Activated gamma-delta T cell treated with Interleukin-2 at 50 U/mL for 16 hours (primary cell): ENCODE measurements around the gene SMYD2.

ENCODE experiments used
- DNase-seq: peaks from one replicate; pipeline ENCODE4 v3.0.0-alpha.2; 2020

SMYD2 gene

GRCh38 chr1:214303141-214303930, 22.4 kb downstream of the SMYD2 start:
- DNase-seq, result no peak

GRCh38 chr1:214305164-214305751, 24.3 kb downstream of the SMYD2 start:
- no peak for DNase-seq

DNA sequence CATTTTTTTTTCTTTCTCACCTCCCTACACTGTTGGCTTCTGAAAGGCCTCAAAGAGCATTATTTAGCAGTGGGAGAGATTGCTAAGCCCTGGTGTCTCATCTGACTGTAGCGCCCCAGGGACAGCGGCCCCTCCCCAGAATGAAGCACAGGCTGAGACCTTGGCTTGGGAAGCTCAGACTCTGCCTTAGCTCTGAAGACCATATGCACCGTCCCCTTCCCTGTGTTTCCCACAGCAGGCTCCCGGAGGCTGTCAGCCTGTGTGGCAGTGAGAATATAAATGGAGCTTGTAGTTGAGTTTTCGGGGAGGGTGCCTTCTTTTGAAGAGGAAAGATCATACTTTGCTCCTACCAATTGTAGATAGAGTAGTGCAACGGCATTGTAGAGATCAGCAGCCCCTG, 25.3 kb downstream of the SMYD2 start:
- no peak for DNase-seq

- no peak for DNase-seq
These were observed 29.1 kb downstream of the SMYD2 start for GRCh38 chr1:214310010-214310409.

GRCh38 chr1:214310777-214311690, 30.1 kb downstream of the SMYD2 start:
- DNase-seq, result no peak

- DNase-seq, result no peak
These were observed 31.6 kb downstream of the SMYD2 start for GRCh38 chr1:214312530-214313051.

GRCh38 chr1:214314178-214314843, 33.4 kb downstream of the SMYD2 start:
- DNase-seq, result no peak

- DNase-seq, result no peak
These were observed 35.6 kb downstream of the SMYD2 start for GRCh38 chr1:214316593-214316992.

DNA sequence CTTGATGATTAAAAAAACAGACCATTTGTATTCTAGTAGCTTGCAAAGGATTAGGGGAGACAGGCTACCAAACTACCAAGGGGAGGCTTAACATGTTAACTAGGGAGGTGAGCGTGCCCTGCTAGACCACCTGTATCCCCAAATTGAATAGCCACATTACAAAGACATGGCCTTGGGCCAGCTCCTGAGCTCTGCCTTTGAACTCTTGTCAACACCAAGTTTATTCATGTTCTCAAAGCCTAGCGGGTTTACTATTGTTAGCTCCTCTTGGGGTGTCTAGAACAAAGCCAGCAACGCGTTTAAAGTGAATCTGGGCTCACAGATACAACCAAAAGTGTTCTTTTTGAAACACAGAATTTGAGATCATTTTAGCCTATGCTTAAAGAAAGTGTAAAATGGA, 36.3 kb downstream of the SMYD2 start:
- DNase-seq, result no peak

- no peak for DNase-seq
These were observed 36.8 kb downstream of the SMYD2 start for GRCh38 chr1:214317734-214318133.

DNA sequence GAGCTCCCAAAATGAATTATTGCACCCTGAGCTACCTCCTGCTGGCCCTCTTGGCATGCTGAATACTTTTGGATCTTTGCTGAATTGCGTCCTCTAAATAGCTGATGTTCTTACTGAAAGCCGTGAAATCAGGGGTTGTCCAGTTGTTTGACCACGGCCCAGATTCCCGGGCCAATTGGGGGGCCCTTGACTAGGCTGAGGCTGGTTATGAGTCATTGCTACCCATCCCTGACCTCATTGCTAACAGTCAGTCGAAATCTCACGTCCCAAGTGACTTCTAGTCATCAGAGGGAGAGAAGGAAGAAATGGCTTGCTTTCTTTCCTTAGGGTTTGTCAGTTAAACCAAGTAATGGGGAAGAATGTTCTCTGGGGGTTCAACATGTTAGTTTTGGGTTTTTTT, 37.4 kb downstream of the SMYD2 start:
- no peak for DNase-seq

GRCh38 chr1:214318956-214319736, 38.2 kb downstream of the SMYD2 start:
- no peak for DNase-seq

DNA sequence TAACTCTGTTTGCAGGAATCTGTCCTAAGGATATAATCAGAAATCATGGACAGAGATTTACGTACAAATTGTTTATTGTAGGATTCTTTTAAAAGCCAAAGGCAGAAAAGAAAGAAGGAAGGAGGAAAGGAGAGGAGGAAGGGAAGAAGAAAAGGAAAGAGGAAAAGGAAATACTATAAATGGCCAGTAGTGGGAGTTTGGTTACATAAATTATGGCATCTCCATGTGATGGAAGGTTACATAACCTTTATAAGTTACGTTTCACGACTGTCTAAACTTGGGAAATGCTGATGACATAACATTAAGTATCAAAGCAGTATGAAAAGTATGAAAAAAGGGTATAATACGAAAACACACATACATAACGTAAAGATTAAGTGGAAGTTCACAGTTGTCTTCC, 39.0 kb downstream of the SMYD2 start:
- DNase-seq, result no peak

DNA sequence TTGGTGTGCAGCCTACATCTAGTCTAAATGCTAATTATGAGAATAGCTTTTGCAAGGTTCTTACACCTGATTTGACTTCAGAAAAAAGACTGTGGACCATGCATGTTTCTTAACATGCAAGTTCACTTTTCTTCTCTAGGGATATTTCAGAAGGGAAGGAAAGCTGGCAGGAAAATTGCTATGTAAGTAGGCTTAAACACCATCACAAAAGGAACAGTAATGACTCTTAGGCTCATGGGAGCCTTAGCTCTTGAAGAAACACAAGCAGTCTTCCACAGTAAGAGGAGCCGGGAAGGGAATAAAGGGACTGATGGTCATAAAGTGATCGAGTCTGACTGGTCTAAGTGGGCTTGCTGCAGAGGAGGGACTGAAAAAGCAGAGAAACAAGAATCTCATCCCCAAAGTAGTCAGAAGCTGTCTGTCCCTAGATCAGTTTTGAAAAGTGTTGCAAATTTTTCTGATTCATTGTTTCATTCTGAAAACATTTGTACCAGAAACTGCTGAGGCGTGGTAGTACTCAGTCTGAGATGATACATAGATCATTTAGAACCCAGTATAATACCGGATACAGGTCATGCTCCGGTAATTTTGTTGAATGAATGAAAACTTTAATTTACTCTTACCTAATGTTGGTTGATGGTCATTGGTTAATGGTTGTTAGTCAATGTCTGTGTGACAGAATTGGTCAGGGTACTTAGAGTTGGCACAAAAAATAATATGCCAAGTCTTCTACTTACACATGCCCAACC, 40.9 kb downstream of the SMYD2 start:
- DNase-seq, result no peak

DNA sequence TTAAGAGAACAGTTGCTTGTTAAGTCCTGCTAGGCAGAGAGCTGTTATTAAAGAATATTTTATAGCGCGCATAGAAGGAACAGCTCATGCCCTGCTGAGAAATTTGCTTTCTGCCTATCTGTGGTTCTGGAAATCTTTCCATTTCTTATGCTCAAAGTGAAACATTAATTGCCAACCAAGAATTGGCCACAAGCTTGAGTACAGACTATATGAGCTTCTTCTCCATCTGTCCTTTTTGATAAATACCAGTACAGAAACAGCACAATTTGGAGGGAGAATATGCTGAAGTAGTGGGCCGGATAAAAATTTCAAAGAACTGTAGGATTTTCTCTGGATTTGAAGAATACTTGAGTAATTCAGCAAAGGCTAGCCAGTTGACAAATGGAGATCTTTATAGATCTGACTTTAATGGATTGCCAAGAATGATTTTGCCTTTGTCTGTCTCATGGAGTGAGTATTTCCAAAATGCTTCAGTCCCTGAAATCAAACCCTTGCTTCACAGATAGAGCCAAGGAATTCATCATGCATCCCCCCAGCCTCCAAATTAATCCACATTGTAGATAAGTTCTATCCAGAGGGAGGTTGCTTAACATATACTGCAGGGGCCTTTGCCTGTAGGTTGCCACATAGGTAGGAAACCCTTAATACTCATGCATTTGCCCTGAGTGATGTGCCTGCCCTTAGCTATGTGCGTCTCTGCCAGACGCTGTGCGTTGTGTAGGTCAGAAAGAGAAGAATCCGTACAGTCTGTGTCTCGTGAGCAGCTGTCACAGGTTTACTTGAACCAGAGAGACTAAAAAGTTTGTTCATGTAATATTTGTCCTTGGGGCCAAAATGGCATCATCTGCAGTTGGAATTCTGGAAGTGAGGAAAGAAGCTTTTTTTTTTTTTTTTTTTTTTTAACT, 44.2 kb downstream of the SMYD2 start:
- no peak for DNase-seq

DNA sequence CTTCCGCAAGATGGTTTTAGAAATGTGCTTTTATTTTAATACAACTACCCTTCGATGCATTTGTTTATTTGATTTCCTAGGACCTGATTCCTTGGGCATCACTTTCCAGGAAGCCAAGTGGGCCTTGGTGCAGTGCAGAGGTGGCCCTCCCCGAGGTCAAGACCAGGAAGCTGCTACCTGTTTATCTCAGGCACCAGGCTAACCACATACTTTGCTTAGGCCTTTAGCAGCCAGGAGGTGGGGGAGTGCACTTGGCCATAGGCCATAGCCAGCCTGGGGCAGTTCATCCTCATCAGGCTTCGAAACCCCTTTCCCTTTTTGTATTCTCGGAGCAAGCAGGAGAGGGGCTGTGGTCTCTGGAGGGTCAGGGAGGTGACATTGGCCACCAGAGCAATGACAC, 45.4 kb downstream of the SMYD2 start:
- DNase-seq, result no peak

- DNase-seq, result no peak
These were observed 46.6 kb downstream of the SMYD2 start for GRCh38 chr1:214327514-214327913.

- DNase-seq, result peak; percentile 73
These were observed 48.0 kb downstream of the SMYD2 start for GRCh38 chr1:214328770-214329469.

DNA sequence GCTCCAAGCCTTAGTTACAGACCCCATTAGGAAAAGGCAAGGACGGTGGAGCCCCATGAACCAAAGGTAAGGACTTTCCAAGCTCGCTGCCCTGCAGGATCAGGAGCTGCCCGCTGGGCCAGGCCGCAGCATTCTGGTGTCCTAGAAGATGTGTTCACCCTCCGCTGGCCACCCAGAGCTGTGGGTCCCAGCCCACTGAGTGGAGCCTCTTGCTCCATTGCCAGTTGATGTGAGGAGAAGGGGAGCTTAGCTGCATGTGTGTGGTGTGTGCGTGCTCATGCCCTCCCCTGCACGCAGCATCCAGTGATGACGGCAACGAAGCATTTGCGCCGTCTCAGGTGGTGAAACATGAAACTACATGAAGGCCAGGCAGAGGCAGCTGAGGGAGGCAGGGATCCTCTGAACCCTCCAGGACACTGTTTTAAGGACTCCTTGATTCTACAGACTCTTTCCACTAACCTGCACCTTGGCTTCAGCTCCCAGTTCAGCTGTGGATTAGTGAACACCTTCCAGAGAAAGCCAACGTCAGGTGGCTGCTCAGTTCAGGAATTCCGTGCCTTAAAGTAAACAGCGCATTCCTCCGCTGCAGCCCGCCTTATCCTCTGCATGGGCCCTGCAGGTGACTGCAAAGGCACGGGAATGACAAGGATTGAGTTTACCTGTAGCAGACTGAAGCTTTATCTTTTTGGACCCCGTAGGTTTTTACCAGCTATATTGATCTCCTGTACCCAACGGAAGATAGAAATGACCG, 48.7 kb downstream of the SMYD2 start:
- no peak for DNase-seq
